ENCODE data around the gene YOD1.

Gene YOD1

DNA sequence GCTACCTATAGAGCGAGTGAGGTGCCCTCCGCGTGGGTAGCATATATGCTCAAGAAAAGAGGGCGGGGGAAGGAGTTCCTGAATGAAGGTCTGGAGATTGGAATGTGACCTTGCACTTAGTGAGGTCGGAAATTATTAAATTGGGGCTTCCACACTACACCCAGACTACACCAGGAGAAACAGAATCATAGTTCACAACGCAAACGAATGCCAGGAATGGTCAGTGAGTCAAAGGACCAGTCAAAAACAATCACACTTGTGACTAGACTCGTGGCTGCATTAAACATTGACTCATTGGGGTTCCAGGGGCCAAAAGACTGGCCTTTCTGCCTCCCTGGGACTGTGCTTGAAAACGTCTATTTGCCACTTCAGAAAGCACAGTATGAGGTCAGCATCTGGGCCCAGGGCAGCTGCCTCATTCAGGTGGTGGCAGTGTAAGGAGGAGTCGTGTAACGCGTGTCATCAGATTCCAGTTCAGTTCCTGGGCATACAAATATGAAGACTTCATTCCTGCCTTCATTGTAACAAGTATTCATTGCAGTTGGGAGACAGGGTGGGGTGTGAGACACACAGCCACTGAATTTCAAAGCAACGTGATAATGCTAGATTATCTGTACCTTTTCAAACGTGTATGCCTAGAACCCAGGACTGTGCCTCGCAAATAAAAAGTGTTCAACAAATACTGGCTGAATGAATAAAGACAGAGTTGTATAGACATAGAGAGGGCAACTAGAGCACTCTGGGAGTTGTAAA, at the start of gene YOD1:
Gene YOD1, minus strand, starts transcription at position 18 of the 753 bp plus-strand sequence. CDS start 178 bp downstream, outside the sequence.
- DNase-seq (ENCODE audit: low read depth in 1 of 2, low spot score in 1 of 2), result no peak

GRCh38 chr1:207097871-207098324, 46.9 kb upstream of the YOD1 start:
- DNase-seq (ENCODE audit: low read depth in 1 of 2, low spot score in 1 of 2), result peak in 1 of 2 donors; percentile 36

- no peak for DNase-seq (ENCODE audit: low read depth in 1 of 2, low spot score in 1 of 2)
These were observed 42.9 kb upstream of the YOD1 start for GRCh38 chr1:207093944-207094343.

DNA sequence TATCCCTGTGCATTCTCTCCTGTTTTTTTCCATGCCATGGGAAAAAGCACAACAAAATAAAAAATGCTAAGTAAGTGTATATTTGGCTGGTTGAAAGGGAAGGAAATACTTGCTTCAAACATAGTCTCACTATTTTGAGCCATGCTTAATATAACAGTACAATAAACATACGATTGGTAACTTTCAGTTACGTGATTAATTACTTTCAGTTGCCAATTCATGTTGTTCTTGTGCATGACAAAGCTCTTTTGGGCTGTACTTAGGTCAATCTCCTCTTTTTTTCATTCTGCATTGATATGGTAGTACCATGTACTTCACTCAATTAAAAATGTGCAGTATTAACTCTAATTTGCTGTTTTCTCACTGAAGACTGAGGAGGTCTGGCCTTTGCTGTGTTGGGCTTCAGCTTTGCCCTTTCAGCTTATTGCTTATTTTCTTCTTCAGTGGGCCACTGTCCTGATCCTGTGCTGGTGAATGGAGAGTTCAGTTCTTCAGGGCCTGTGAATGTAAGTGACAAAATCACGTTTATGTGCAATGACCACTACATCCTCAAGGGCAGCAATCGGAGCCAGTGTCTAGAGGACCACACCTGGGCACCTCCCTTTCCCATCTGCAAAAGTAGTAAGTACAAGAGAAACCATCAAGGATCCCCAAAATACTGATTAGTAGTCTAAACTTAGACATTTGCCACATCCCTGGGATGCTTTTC, 40.3 kb upstream of the YOD1 start:
- DNase-seq (ENCODE audit: low read depth in 1 of 2, low spot score in 1 of 2), result no peak

GRCh38 chr1:207089627-207090355, 38.8 kb upstream of the YOD1 start:
- no peak for DNase-seq (ENCODE audit: low read depth in 1 of 2, low spot score in 1 of 2)

GRCh38 chr1:207088701-207089626, 38.0 kb upstream of the YOD1 start, which contains the start of gene C4BPB:
Gene C4BPB, plus strand, starts transcription at chr1:207088860. Its CDS starts 672 bp downstream, at chr1:207089532.
- DNase-seq (ENCODE audit: low read depth in 1 of 2, low spot score in 1 of 2), result peak in 1 of 2 donors; percentile 14

DNA sequence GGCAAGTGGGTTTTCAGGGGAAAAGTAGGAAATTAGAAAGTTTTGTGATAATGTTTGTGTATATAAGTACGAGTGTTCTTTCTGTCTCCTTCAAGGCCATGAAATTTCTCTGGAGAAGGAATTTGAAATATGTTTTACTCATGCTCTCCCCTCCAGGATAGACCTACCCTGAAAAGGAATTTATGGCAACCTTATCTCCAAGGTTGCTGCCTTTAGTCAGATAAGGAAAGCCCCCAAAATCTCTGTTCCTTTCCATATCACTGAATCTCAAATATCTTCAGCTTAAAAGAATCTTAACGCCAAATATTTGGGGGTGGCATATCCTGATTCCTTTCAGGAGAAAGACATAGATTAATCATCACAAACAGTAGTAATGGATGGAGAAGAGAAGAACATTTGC, 37.2 kb upstream of the YOD1 start:
- DNase-seq (ENCODE audit: low read depth in 1 of 2, low spot score in 1 of 2), result no peak

- DNase-seq (ENCODE audit: low read depth in 1 of 2, low spot score in 1 of 2), result no peak
These were observed 34.9 kb upstream of the YOD1 start for GRCh38 chr1:207085887-207086286.

GRCh38 chr1:207084701-207085180, 33.7 kb upstream of the YOD1 start:
- peak in 1 of 2 donors; percentile 60 for DNase-seq (ENCODE audit: low read depth in 1 of 2, low spot score in 1 of 2)

GRCh38 chr1:207084232-207084631, 33.2 kb upstream of the YOD1 start:
- no peak for DNase-seq (ENCODE audit: low read depth in 1 of 2, low spot score in 1 of 2)

GRCh38 chr1:207081806-207082205, 30.8 kb upstream of the YOD1 start:
- no peak for DNase-seq (ENCODE audit: low read depth in 1 of 2, low spot score in 1 of 2)

- no peak for DNase-seq (ENCODE audit: low read depth in 1 of 2, low spot score in 1 of 2)
These were observed 30.1 kb upstream of the YOD1 start for GRCh38 chr1:207081088-207081487.

- no peak for DNase-seq (ENCODE audit: low read depth in 1 of 2, low spot score in 1 of 2)
These were observed 28.8 kb upstream of the YOD1 start for GRCh38 chr1:207079706-207080241.

GRCh38 chr1:207078578-207079132, 27.6 kb upstream of the YOD1 start:
- no peak for DNase-seq (ENCODE audit: low read depth in 1 of 2, low spot score in 1 of 2)

GRCh38 chr1:207077470-207078377, 26.7 kb upstream of the YOD1 start:
- peak; percentile 20 to 67 for DNase-seq (ENCODE audit: low read depth in 1 of 2, low spot score in 1 of 2)

DNA sequence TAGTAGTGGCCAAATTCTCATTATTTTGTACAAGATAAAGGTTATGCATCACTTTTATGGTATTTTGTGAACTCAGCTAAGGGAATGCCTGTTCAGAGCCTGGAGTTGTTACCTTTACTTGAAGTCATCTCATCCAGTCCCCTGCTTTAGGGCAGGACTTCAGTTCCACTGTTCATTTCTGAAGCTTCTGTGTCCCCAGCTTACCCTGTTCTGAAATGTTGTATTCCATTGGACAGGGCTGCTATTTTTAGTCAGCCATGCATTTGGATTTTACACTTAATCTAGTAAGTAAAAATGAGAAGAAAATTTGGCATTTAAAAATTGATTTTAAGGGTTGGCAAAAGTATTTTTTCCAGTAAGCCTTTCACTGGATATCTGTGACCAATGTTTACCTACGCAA, 26.0 kb upstream of the YOD1 start:
- no peak for DNase-seq (ENCODE audit: low read depth in 1 of 2, low spot score in 1 of 2)

DNA sequence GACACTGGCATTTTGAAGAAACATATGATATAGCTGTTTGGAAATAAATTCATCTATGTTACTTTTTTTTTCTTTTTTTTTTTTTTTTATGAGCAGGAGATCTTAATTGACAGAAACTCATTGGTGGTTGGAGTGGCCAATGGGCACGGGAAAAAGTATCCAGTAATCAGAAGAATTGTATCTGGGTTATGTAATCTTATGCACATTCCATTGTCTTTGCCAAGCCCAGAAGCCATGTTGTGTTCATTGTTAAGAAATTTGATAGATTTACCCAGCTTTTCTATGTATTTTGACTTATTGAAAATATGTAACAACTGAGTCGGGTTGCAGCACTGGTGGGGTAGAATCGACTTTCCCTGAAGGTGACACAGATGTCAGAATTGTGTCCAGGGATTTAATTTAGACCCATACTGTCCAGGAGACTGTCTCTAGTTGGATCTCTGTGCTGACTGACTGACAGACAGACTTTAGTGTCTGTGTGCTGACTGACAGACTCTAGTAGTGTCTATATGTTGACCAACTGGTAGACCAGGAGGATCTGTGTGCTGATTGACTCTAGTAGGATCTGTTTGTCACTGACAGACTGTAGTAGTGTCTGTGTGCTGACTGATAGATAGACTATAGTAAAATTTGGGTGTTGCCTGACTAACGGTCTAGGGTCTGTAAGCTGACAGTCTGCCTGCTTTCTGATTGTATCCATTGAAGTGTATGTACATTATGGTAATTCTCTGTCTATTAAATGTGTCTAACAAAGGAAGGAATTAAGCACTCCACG, 25.4 kb upstream of the YOD1 start:
- DNase-seq (ENCODE audit: low read depth in 1 of 2, low spot score in 1 of 2), result no peak
